Upper lobe of right lung (tissue), 1 donor: ENCODE measurements around the gene ABCD4. TPM values are rescaled to one million over a fixed set of nuclear protein-coding genes. Genes with fewer than 3 reads are reported as not detected.

Source experiments
- ATAC-seq: fragments of 200-7000 bp; cut with Tn5 transposase; one replicate; pipeline ENCODE4 v1.9.1; 2020; ENCODE audit warnings: mild to moderate bottlenecking, moderate library complexity
- DNase-seq: peaks from one replicate; pipeline ENCODE4 v3.0.0-alpha.2; 2020
- H3K27ac ChIP-seq: fragments of 200-600 bp; one replicate; pipeline ENCODE4 v1.8.0; 2022
- H3K27me3 ChIP-seq: fragments of 200-600 bp; one replicate; pipeline ENCODE4 v1.8.0; 2022; ENCODE audit warnings: mild to moderate bottlenecking
- H3K36me3 ChIP-seq: fragments of 200-600 bp; one replicate; pipeline ENCODE4 v1.8.0; 2022
- H3K4me1 ChIP-seq: fragments of 200-600 bp; one replicate; pipeline ENCODE4 v1.8.0; 2022
- H3K4me3 ChIP-seq: fragments of 200-600 bp; one replicate; pipeline ENCODE4 v1.8.0; 2022; ENCODE audit warnings: mild to moderate bottlenecking
- H3K9me3 ChIP-seq: fragments of 200-600 bp; one replicate; pipeline ENCODE4 v1.8.0; 2022
- intact Hi-C: fragments of 100-400 bp; cut with DNase I; formaldehyde crosslinking; loops from one replicate; pipeline ENCODE4 v1.11.0; 2022
- total RNA-seq: library from RNA; stranded (reverse); fragmentation: NEBNext Ultra II Directional; extraction: Animal tissue kit (Norgen Biotek cat#: 25700); gene quantifications from one replicate; pipeline ENCODE4 v1.2.1, GENCODE V29; 2021
- TF ChIP-seq, protein P1 (sequence below): fragments of 200-600 bp; IDR thresholded peaks from one replicate; pipeline ENCODE4 v1.8.0; 2022; ENCODE audit warnings: antibody characterized with exemption
- donor health status: DM: no; HTN: yes; CAD: no; lungs with severe emphysema.

Gene ABCD4
- total RNA-seq, 1 donor from 2014 or later, result 48.3 TPM

GRCh38 chr14:74244115-74244514 is 58.6 kb downstream of the ABCD4 start:
- H3K27me3 ChIP-seq, result peaks cover 80% of the 10 kb centered on the region

GRCh38 chr14:74243051-74243450 is 59.7 kb downstream of the ABCD4 start:
- intact Hi-C loops, result no loop called here
- no peak overlapping the region for H3K27ac ChIP-seq
- no peaks in the 10 kb centered on the region for H3K9me3 ChIP-seq
- no peak overlapping the region for H3K4me3 ChIP-seq
- peaks cover 23% of the 10 kb centered on the region for H3K4me1 ChIP-seq
- no peaks in the 10 kb centered on the region for H3K36me3 ChIP-seq
- H3K27me3 ChIP-seq, result peaks cover 86% of the 10 kb centered on the region
- no peak for DNase-seq
- ATAC-seq, result no peak
- TF ChIP-seq, protein P1, sequence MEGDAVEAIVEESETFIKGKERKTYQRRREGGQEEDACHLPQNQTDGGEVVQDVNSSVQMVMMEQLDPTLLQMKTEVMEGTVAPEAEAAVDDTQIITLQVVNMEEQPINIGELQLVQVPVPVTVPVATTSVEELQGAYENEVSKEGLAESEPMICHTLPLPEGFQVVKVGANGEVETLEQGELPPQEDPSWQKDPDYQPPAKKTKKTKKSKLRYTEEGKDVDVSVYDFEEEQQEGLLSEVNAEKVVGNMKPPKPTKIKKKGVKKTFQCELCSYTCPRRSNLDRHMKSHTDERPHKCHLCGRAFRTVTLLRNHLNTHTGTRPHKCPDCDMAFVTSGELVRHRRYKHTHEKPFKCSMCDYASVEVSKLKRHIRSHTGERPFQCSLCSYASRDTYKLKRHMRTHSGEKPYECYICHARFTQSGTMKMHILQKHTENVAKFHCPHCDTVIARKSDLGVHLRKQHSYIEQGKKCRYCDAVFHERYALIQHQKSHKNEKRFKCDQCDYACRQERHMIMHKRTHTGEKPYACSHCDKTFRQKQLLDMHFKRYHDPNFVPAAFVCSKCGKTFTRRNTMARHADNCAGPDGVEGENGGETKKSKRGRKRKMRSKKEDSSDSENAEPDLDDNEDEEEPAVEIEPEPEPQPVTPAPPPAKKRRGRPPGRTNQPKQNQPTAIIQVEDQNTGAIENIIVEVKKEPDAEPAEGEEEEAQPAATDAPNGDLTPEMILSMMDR, result no peak

More at GRCh38 chr14:74244115-74244514, 58.6 kb downstream of the ABCD4 start:
- Histone ChIP-seq H3K4me1 (peaks cover 23% of the 10 kb centered on the region), H3K27ac (no peak overlapping the region), H3K4me3 (no peak overlapping the region), H3K9me3 (no peaks in the 10 kb centered on the region), H3K36me3 (no peaks in the 10 kb centered on the region)
- ATAC-seq (no peak), DNase-seq (no peak)
- intact Hi-C loops, result no loop called here
- TF ChIP-seq, protein P1, result no peak

GRCh38 chr14:74242780-74243042 is 60.0 kb downstream of the ABCD4 start:
- intact Hi-C loops, result no loop called here
- Histone ChIP-seq H3K9me3 (no peaks in the 10 kb centered on the region), H3K4me1 (peaks cover 23% of the 10 kb centered on the region), H3K27ac (no peak overlapping the region), H3K4me3 (no peak overlapping the region), H3K27me3 (peaks cover 89% of the 10 kb centered on the region), H3K36me3 (no peaks in the 10 kb centered on the region)
- DNase-seq (no peak), ATAC-seq (no peak)
- TF ChIP-seq, protein P1, result no peak

GRCh38 chr14:74242021-74242779 is 60.5 kb downstream of the ABCD4 start:
- no peaks in the 10 kb centered on the region for H3K36me3 ChIP-seq
- no peaks in the 10 kb centered on the region for H3K9me3 ChIP-seq
- peaks cover 91% of the 10 kb centered on the region for H3K27me3 ChIP-seq
- TF ChIP-seq, protein P1, result no peak
- H3K27ac ChIP-seq, result no peak overlapping the region
- peaks cover 23% of the 10 kb centered on the region for H3K4me1 ChIP-seq
- intact Hi-C loops, result no loop called here
- H3K4me3 ChIP-seq, result no peak overlapping the region
- DNase-seq (no peak), ATAC-seq (no peak)

- Histone ChIP-seq H3K27ac (no peak overlapping the region), H3K27me3 (peaks cover 85% of the 10 kb centered on the region), H3K4me1 (peaks cover 23% of the 10 kb centered on the region), H3K9me3 (no peaks in the 10 kb centered on the region), H3K36me3 (no peaks in the 10 kb centered on the region), H3K4me3 (no peak overlapping the region)
- DNase-seq (no peak), ATAC-seq (no peak)
- TF ChIP-seq, protein P1, result no peak
- intact Hi-C loops, result no loop called here
These were observed 61.1 kb downstream of the ABCD4 start for GRCh38 chr14:74241652-74242017.
